Progenitor cell of endocrine pancreas (in vitro differentiated cells): ENCODE results near the gene CDC42EP3. TPM values are rescaled to one million over a fixed set of nuclear protein-coding genes. Genes with fewer than 3 reads are reported as not detected.

Experiments
- DNase-seq: peaks from one replicate; pipeline ENCODE4 v3.0.0; 2021; ENCODE audit warnings: low spot score; ENCODE audit not compliant: unreplicated experiment
- H3K27ac Mint-ChIP-seq: 2 replicates; pipeline ENCODE4 v1.8.0; 2021; ENCODE audit warnings: mild to moderate bottlenecking, moderate library complexity, mixed read lengths
- H3K27me3 Mint-ChIP-seq: 2 replicates; pipeline ENCODE4 v1.8.0; 2021; ENCODE audit warnings: mixed read lengths
- H3K36me3 Mint-ChIP-seq: 2 replicates; pipeline ENCODE4 v1.8.0; 2022; ENCODE audit warnings: mixed read lengths; ENCODE audit not compliant: insufficient read depth
- H3K4me1 Mint-ChIP-seq: 2 replicates; pipeline ENCODE4 v1.8.0; 2021; ENCODE audit warnings: low read depth, mixed read lengths
- H3K4me3 Mint-ChIP-seq: 2 replicates; pipeline ENCODE4 v1.8.0; 2021; ENCODE audit warnings: low read depth, mild to moderate bottlenecking, moderate library complexity, mixed read lengths
- H3K9me3 Mint-ChIP-seq: 2 replicates; pipeline ENCODE4 v1.8.0; 2021; ENCODE audit warnings: low read depth, mixed read lengths
- CTCF ChIP-seq: fragments of 200-600 bp; sonication (generic); IDR thresholded peaks from one replicate; pipeline ENCODE4 v1.5.0; 2021; ENCODE audit warnings: antibody characterized with exemption, mild to moderate bottlenecking; ENCODE audit not compliant: unreplicated experiment
- total RNA-seq: library from RNA; stranded (reverse); gene quantifications from 2 replicates; pipeline ENCODE4 v1.2.1, GENCODE V29; 2021

The CDC42EP3 gene
- total RNA-seq, 1 donor from 2014 or later, result 43.1 TPM

GRCh38 chr2:37674946-37675345, 3.5 kb upstream of the CDC42EP3 start:
- no peak for TF ChIP-seq CTCF

DNA sequence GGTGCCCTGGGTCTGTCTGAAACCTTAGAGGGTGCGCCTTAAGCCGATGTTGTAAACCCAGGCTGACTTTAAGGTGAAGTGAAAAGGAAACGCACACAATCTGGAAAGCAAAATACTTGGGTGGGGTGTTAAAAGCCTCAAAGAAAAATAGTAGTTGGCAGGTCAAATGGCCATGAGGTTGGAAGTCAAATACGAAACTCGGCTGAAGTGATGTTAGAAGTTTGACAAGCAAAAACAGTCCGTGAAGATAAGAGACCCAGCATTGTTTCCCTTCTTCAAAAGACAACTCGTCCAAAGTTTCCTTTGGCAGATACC, 1.4 kb upstream of the CDC42EP3 start:
- TF ChIP-seq CTCF, result no peak
- peaks cover 1% of the 10 kb centered on the region for H3K36me3 Mint-ChIP-seq
- peak overlapping the region; percentile 92 for H3K27ac Mint-ChIP-seq
- peaks cover 41% of the 10 kb centered on the region for H3K4me1 Mint-ChIP-seq
- no peaks in the 10 kb centered on the region for H3K9me3 Mint-ChIP-seq
- no peaks in the 10 kb centered on the region for H3K27me3 Mint-ChIP-seq
- DNase-seq, result no peak
- peak overlapping the region; percentile 79 for H3K4me3 Mint-ChIP-seq

More at GRCh38 chr2:37674946-37675345, 3.5 kb upstream of the CDC42EP3 start:
- no peaks in the 10 kb centered on the region for H3K9me3 Mint-ChIP-seq
- no peak overlapping the region for H3K4me3 Mint-ChIP-seq
- no peaks in the 10 kb centered on the region for H3K27me3 Mint-ChIP-seq
- no peaks in the 10 kb centered on the region for H3K36me3 Mint-ChIP-seq
- H3K27ac Mint-ChIP-seq, result no peak overlapping the region
- DNase-seq, result no peak
- peaks cover 26% of the 10 kb centered on the region for H3K4me1 Mint-ChIP-seq

DNA sequence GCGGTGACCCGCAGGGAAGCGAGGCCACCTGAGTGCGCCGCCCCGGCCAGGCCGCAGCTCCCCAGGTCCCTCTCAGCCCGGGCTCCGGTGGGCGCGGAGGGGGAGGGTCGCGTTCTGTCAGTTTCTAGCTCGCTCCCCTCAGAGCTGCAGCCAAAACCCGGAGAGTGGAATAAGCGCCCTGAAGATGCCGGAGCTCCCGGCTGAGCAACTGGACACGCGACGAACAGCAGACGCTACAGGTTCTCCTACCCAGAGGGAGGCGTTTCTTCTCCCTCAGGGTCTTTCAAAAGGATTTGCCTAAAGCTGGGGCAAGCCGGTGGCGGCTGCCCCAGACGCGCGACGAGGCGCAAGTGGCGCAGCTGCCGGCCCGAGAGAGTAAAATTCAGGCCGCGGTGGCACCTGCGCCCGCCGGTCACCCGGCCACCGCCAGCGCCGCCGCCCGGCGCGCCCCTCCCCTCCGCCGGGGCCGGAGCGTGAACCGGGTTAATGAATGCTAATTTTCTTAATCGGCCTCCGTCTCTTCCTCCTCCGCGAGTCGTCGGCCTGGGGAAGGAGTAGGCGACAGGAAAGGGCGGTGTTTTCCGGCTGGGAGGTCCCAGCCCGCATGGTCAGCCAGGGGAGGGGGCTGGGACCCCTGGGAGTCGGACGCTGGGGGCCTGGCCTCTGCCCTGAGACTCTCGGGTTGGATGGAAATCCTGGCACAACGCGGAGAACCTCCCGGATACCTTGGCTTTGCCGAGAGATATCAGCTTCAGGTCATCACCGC, 845 bp upstream of the CDC42EP3 start:
- no peaks in the 10 kb centered on the region for H3K9me3 Mint-ChIP-seq
- H3K27me3 Mint-ChIP-seq, result no peaks in the 10 kb centered on the region
- H3K4me1 Mint-ChIP-seq, result peaks cover 44% of the 10 kb centered on the region
- TF ChIP-seq CTCF, result no peak
- peak overlapping the region; percentile 96 for H3K27ac Mint-ChIP-seq
- peaks cover 4% of the 10 kb centered on the region for H3K36me3 Mint-ChIP-seq
- peak; percentile 87 for DNase-seq
- peak overlapping the region; percentile 79 for H3K4me3 Mint-ChIP-seq

- Mint-ChIP-seq H3K27ac (peak overlapping the region; percentile 96), H3K9me3 (no peaks in the 10 kb centered on the region), H3K4me3 (peak overlapping the region; percentile 79), H3K27me3 (no peaks in the 10 kb centered on the region), H3K36me3 (peaks cover 4% of the 10 kb centered on the region), H3K4me1 (peaks cover 47% of the 10 kb centered on the region)
- DNase-seq, result no peak
- no peak for TF ChIP-seq CTCF
Measured at GRCh38 chr2:37671816-37672103, 318 bp upstream of the CDC42EP3 start.

DNA sequence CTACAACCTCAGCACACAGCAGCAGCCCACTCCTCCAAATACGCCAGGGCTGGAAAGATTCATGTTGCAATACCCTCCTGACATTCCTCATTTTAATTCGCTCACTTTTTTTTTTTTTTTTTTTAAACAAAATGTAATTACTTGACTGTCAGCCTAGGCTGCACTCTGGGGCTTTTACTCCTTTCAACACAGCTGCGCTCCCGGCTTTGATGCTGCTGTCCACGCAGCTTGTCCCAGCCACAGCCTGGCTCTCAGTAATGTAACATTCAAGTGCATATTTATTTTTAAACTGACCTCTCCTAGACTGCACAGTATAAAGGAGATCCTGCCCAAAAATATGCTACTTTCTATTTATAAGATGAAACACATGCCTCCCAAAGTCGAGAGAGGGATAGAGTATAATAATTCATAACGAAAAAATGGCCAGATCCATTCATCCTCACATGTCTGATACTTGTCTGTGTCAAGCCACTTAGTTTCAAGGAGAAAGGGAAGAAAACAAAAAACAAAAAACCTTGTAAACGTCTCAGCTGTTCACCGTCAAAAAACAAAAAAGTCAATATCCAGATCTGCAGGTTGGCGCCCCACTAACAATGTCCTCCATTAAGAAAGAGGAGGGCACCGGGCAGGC, 949 bp downstream of the CDC42EP3 start:
- Mint-ChIP-seq H3K36me3 (peaks cover 4% of the 10 kb centered on the region), H3K27me3 (no peaks in the 10 kb centered on the region), H3K4me1 (peaks cover 49% of the 10 kb centered on the region), H3K9me3 (no peaks in the 10 kb centered on the region), H3K27ac (peak overlapping the region; percentile 81), H3K4me3 (peak overlapping the region; percentile 85)
- no peak for DNase-seq
- no peak for TF ChIP-seq CTCF
